ENCODE data around the gene TCP11X2.
"Not testable (repeated sequence)": the region's sequence is repeated elsewhere in the genome, so short reads cannot be mapped to it uniquely, and the experiment has no call there.

Gene TCP11X2

GRCh38 chrX:102470215-102470614 is 1.4 kb downstream of the TCP11X2 start:
- H3K27ac ChIP-seq (ENCODE audit: insufficient read depth in 1 of 2, low read depth in 1 of 2, low read length in 2 of 2, poor library complexity in 1 of 2, severe bottlenecking in 2 of 2); H3K4me3 ChIP-seq (ENCODE audit: control insufficient read depth in 1 of 7, extremely low read depth in 1 of 7, insufficient read depth in 4 of 7, low read depth in 2 of 7, low read length in 6 of 7); POLR2A ChIA-PET; CTCF ChIA-PET; H3K9me3 ChIP-seq (ENCODE audit: control extremely low read depth in 1 of 5, control insufficient read depth in 4 of 5, insufficient read depth in 2 of 5, low read depth in 1 of 5, low read length in 4 of 5); DNase-seq; H3K4me1 ChIP-seq (ENCODE audit: control extremely low read depth in 1 of 4, control insufficient read depth in 4 of 4, insufficient read depth in 4 of 4, low read length in 3 of 4); H3K36me3 ChIP-seq (ENCODE audit: control insufficient read depth in 4 of 4, insufficient read depth in 4 of 4, low read length in 3 of 4); H3K27me3 ChIP-seq (replicated peaks in 2 of 5; ENCODE audit: control insufficient read depth in 4 of 5, insufficient read depth in 5 of 5, low read length in 4 of 5): not testable (repeated sequence)
- WGBS (ENCODE audit: insufficient coverage), result no CpG with 5 or more reads among the region's 3 CpGs

- WGBS (ENCODE audit: insufficient coverage), result no CpG with 5 or more reads among the region's 4 CpGs
- POLR2A ChIA-PET; DNase-seq; H3K9me3 ChIP-seq (ENCODE audit: control extremely low read depth in 1 of 5, control insufficient read depth in 4 of 5, insufficient read depth in 2 of 5, low read depth in 1 of 5, low read length in 4 of 5); H3K4me3 ChIP-seq (ENCODE audit: control insufficient read depth in 1 of 7, extremely low read depth in 1 of 7, insufficient read depth in 4 of 7, low read depth in 2 of 7, low read length in 6 of 7); CTCF ChIA-PET; H3K27me3 ChIP-seq (replicated peaks in 2 of 5; ENCODE audit: control insufficient read depth in 4 of 5, insufficient read depth in 5 of 5, low read length in 4 of 5); H3K27ac ChIP-seq (ENCODE audit: insufficient read depth in 1 of 2, low read depth in 1 of 2, low read length in 2 of 2, poor library complexity in 1 of 2, severe bottlenecking in 2 of 2); H3K36me3 ChIP-seq (ENCODE audit: control insufficient read depth in 4 of 4, insufficient read depth in 4 of 4, low read length in 3 of 4); H3K4me1 ChIP-seq (ENCODE audit: control extremely low read depth in 1 of 4, control insufficient read depth in 4 of 4, insufficient read depth in 4 of 4, low read length in 3 of 4): not testable (repeated sequence)
Observed at GRCh38 chrX:102458615-102459014, 13.0 kb downstream of the TCP11X2 start.

GRCh38 chrX:102439908-102440307 is 31.7 kb downstream of the TCP11X2 start, which contains the start of gene NXF2B:
TSS of gene NXF2B (minus strand) at chrX:102440008. CDS start at chrX:102380036, 59,972 bp downstream.
- H3K27ac ChIP-seq (ENCODE audit: insufficient read depth in 1 of 2, low read depth in 1 of 2, low read length in 2 of 2, poor library complexity in 1 of 2, severe bottlenecking in 2 of 2); H3K36me3 ChIP-seq (ENCODE audit: control insufficient read depth in 4 of 4, insufficient read depth in 4 of 4, low read length in 3 of 4); H3K4me3 ChIP-seq (ENCODE audit: control insufficient read depth in 1 of 7, extremely low read depth in 1 of 7, insufficient read depth in 4 of 7, low read depth in 2 of 7, low read length in 6 of 7); DNase-seq; H3K9me3 ChIP-seq (ENCODE audit: control extremely low read depth in 1 of 5, control insufficient read depth in 4 of 5, insufficient read depth in 2 of 5, low read depth in 1 of 5, low read length in 4 of 5); CTCF ChIA-PET; H3K27me3 ChIP-seq (replicated peaks in 2 of 5; ENCODE audit: control insufficient read depth in 4 of 5, insufficient read depth in 5 of 5, low read length in 4 of 5); H3K4me1 ChIP-seq (ENCODE audit: control extremely low read depth in 1 of 4, control insufficient read depth in 4 of 4, insufficient read depth in 4 of 4, low read length in 3 of 4); POLR2A ChIA-PET: not testable (repeated sequence)
- no CpG with 5 or more reads among the region's 11 CpGs for WGBS (ENCODE audit: insufficient coverage)

GRCh38 chrX:102414493-102414892 is 57.1 kb downstream of the TCP11X2 start:
- H3K9me3 ChIP-seq (ENCODE audit: control extremely low read depth in 1 of 5, control insufficient read depth in 4 of 5, insufficient read depth in 2 of 5, low read depth in 1 of 5, low read length in 4 of 5); POLR2A ChIA-PET; DNase-seq; H3K4me3 ChIP-seq (ENCODE audit: control insufficient read depth in 1 of 7, extremely low read depth in 1 of 7, insufficient read depth in 4 of 7, low read depth in 2 of 7, low read length in 6 of 7); H3K36me3 ChIP-seq (ENCODE audit: control insufficient read depth in 4 of 4, insufficient read depth in 4 of 4, low read length in 3 of 4); H3K27me3 ChIP-seq (replicated peaks in 2 of 5; ENCODE audit: control insufficient read depth in 4 of 5, insufficient read depth in 5 of 5, low read length in 4 of 5); H3K4me1 ChIP-seq (ENCODE audit: control extremely low read depth in 1 of 4, control insufficient read depth in 4 of 4, insufficient read depth in 4 of 4, low read length in 3 of 4); CTCF ChIA-PET; H3K27ac ChIP-seq (ENCODE audit: insufficient read depth in 1 of 2, low read depth in 1 of 2, low read length in 2 of 2, poor library complexity in 1 of 2, severe bottlenecking in 2 of 2): not testable (repeated sequence)
- no CpG with 5 or more reads among the region's 4 CpGs for WGBS (ENCODE audit: insufficient coverage)
